ENCODE results near the gene IFT27. TPM values are rescaled to one million over a fixed set of nuclear protein-coding genes. Genes with fewer than 3 reads are reported as not detected.

IFT27 gene
- polyA plus RNA-seq, 1 donor (not counting 4 experiments of a cell fraction or from before 2014, with no cell fraction given) = 18.5 TPM

DNA sequence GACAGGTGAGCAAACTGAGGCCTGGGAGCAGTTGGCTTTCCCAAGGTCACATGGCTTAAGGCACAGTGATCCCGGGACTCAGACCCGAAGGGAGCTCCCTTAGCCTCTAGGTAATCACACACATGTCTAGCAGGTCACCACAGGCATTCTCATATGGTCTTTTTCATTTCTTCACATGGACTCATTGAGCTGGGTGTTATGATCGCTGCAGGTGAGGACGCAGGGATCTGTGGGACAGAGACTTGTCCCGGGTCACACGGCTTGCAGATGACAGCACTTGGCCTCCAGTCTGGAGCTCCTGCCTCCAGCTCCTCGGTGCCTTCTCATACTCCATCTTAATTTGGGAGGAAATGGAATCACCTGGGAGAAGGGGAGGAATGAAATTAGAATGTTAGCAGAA lies 48.8 kb downstream of the IFT27 start:
- Histone ChIP-seq H3K9ac (ENCODE audit: control insufficient read depth, extremely low read depth, insufficient read depth, low read length) (no peak overlapping the region), H3K27ac (ENCODE audit: control insufficient read depth, insufficient read depth, low read length) (no peak overlapping the region), H3K9me3 (ENCODE audit: control insufficient read depth, low read depth, low read length) (no peaks in the 10 kb centered on the region), H2AFZ (ENCODE audit: control insufficient read depth, low read length) (no peak overlapping the region), H3K79me2 (ENCODE audit: control insufficient read depth, insufficient read depth, low read length) (no peaks in the 10 kb centered on the region), H3K36me3 (ENCODE audit: control insufficient read depth in 2 of 2, extremely low read depth in 1 of 2, insufficient read depth in 2 of 2, low read length in 2 of 2) (no peaks in the 10 kb centered on the region), H4K20me1 (ENCODE audit: control insufficient read depth, extremely low read depth, insufficient read depth, low read length) (no peaks in the 10 kb centered on the region), H3K4me1 (ENCODE audit: control insufficient read depth, extremely low read depth, insufficient read depth, low read length) (no peaks in the 10 kb centered on the region), H3K4me2 (ENCODE audit: control insufficient read depth, extremely low read depth, insufficient read depth, low read depth, low read length) (no peak overlapping the region), H3K9me1 (ENCODE audit: control insufficient read depth, extremely low read depth, insufficient read depth, low read length) (no peaks in the 10 kb centered on the region), H3K4me3 (ENCODE audit: control insufficient read depth in 2 of 3, extremely low read depth in 1 of 3, insufficient read depth in 2 of 3, low read depth in 1 of 3, low read length in 3 of 3) (no peak overlapping the region), H3K27me3 (ENCODE audit: control insufficient read depth, extremely low read depth, insufficient read depth, low read length) (peaks cover 15% of the 10 kb centered on the region)
- dilution Hi-C loops (cut with MboI; ENCODE audit: extremely low pct_ligation_motif_present, low sequenced_read_pairs) = no loop called here
- DNase-seq (ENCODE audit: low read depth, low spot score) (no peak), FAIRE-seq (no peak)
- no peak for TF ChIP-seq EZH2 (IDR thresholded peaks at IDR 0.05; ENCODE audit: low read length)
- TF ChIP-seq, protein P1, sequence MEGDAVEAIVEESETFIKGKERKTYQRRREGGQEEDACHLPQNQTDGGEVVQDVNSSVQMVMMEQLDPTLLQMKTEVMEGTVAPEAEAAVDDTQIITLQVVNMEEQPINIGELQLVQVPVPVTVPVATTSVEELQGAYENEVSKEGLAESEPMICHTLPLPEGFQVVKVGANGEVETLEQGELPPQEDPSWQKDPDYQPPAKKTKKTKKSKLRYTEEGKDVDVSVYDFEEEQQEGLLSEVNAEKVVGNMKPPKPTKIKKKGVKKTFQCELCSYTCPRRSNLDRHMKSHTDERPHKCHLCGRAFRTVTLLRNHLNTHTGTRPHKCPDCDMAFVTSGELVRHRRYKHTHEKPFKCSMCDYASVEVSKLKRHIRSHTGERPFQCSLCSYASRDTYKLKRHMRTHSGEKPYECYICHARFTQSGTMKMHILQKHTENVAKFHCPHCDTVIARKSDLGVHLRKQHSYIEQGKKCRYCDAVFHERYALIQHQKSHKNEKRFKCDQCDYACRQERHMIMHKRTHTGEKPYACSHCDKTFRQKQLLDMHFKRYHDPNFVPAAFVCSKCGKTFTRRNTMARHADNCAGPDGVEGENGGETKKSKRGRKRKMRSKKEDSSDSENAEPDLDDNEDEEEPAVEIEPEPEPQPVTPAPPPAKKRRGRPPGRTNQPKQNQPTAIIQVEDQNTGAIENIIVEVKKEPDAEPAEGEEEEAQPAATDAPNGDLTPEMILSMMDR (optimal IDR thresholded peaks at IDR 0.05 in 1 of 3, IDR thresholded peaks at IDR 0.05 in 1 of 3, conservative IDR thresholded peaks at IDR 0.05 in 1 of 3; ENCODE audit: extremely low read depth in 1 of 3, insufficient read depth in 2 of 3, low read length in 3 of 3) = no peak

DNA sequence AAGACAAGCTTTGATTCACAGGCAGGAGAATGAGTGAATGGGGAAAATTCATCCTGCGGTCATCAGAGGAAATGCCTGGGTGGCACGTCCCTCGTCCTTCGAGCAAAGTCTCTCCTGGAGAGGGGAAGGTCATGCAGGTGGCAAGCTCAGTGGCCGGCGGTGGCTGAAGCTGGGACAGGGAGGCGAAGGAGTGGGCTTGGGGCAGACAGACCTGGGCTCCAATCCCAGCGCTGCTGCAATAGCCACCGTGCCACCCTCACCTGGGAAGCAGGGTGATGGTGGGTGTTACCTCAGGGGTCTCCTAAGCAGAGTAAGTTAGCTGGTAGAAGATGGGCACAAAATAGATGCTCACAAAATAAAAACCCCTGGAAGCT lies 49.9 kb downstream of the IFT27 start:
- no peaks in the 10 kb centered on the region for H3K36me3 ChIP-seq (ENCODE audit: control insufficient read depth in 2 of 2, extremely low read depth in 1 of 2, insufficient read depth in 2 of 2, low read length in 2 of 2)
- no peaks in the 10 kb centered on the region for H4K20me1 ChIP-seq (ENCODE audit: control insufficient read depth, extremely low read depth, insufficient read depth, low read length)
- H3K27ac ChIP-seq (ENCODE audit: control insufficient read depth, insufficient read depth, low read length) = no peak overlapping the region
- DNase-seq (ENCODE audit: low read depth, low spot score) (no peak), FAIRE-seq (no peak)
- no peak for TF ChIP-seq EZH2 (IDR thresholded peaks at IDR 0.05; ENCODE audit: low read length)
- H3K4me3 ChIP-seq (ENCODE audit: control insufficient read depth in 2 of 3, extremely low read depth in 1 of 3, insufficient read depth in 2 of 3, low read depth in 1 of 3, low read length in 3 of 3) = no peak overlapping the region
- no peaks in the 10 kb centered on the region for H3K9me1 ChIP-seq (ENCODE audit: control insufficient read depth, extremely low read depth, insufficient read depth, low read length)
- no peaks in the 10 kb centered on the region for H3K79me2 ChIP-seq (ENCODE audit: control insufficient read depth, insufficient read depth, low read length)
- H3K9ac ChIP-seq (ENCODE audit: control insufficient read depth, extremely low read depth, insufficient read depth, low read length) = no peak overlapping the region
- H3K4me1 ChIP-seq (ENCODE audit: control insufficient read depth, extremely low read depth, insufficient read depth, low read length) = no peaks in the 10 kb centered on the region
- H3K4me2 ChIP-seq (ENCODE audit: control insufficient read depth, extremely low read depth, insufficient read depth, low read depth, low read length) = no peak overlapping the region
- H3K27me3 ChIP-seq (ENCODE audit: control insufficient read depth, extremely low read depth, insufficient read depth, low read length) = peaks cover 12% of the 10 kb centered on the region
- dilution Hi-C loops (cut with MboI; ENCODE audit: extremely low pct_ligation_motif_present, low sequenced_read_pairs) = no loop called here
- no peaks in the 10 kb centered on the region for H3K9me3 ChIP-seq (ENCODE audit: control insufficient read depth, low read depth, low read length)
- H2AFZ ChIP-seq (ENCODE audit: control insufficient read depth, low read length) = no peak overlapping the region

DNA sequence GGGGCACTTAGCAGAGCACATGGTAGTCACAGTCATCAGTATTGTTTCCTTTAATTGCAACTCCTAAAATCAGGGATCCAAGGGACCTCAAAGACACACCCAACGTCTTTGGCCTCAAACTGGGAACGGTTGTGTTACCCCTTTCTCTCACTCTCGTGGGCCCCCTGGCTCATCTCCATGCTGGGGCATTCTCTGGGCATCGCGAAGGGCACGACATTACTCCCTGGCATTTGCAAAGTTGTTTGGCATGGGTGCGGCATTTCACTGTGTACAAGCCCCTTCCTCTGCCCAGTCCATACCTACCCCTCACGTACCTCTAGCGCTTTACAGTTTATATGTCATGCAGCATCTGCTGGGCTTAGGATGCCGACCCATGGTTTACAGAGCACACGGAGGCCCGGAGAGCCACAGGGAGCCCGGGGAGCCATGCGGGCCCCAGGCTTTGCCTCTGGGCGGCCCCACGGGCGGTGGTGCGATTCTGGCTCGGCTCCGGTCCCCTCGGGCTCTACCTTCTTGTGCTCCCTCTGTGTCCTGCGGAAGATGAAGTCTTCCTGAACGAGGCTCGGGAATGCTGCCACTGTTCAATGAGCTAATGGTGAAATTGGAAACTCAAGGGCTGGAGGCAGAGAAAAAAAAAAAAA lies 50.4 kb downstream of the IFT27 start:
- H3K27ac ChIP-seq (ENCODE audit: control insufficient read depth, insufficient read depth, low read length) = no peak overlapping the region
- TF ChIP-seq EZH2 (IDR thresholded peaks at IDR 0.05; ENCODE audit: low read length) = no peak
- TF ChIP-seq, protein P1 (optimal IDR thresholded peaks at IDR 0.05 in 1 of 3, IDR thresholded peaks at IDR 0.05 in 1 of 3, conservative IDR thresholded peaks at IDR 0.05 in 1 of 3; ENCODE audit: extremely low read depth in 1 of 3, insufficient read depth in 2 of 3, low read length in 3 of 3) = no peak
- H3K9me1 ChIP-seq (ENCODE audit: control insufficient read depth, extremely low read depth, insufficient read depth, low read length) = no peaks in the 10 kb centered on the region
- H4K20me1 ChIP-seq (ENCODE audit: control insufficient read depth, extremely low read depth, insufficient read depth, low read length) = no peaks in the 10 kb centered on the region
- dilution Hi-C loops (cut with MboI; ENCODE audit: extremely low pct_ligation_motif_present, low sequenced_read_pairs) = no loop called here
- H3K4me3 ChIP-seq (ENCODE audit: control insufficient read depth in 2 of 3, extremely low read depth in 1 of 3, insufficient read depth in 2 of 3, low read depth in 1 of 3, low read length in 3 of 3) = no peak overlapping the region
- H2AFZ ChIP-seq (ENCODE audit: control insufficient read depth, low read length) = no peak overlapping the region
- H3K79me2 ChIP-seq (ENCODE audit: control insufficient read depth, insufficient read depth, low read length) = no peaks in the 10 kb centered on the region
- no peak for DNase-seq (ENCODE audit: low read depth, low spot score)
- no peaks in the 10 kb centered on the region for H3K36me3 ChIP-seq (ENCODE audit: control insufficient read depth in 2 of 2, extremely low read depth in 1 of 2, insufficient read depth in 2 of 2, low read length in 2 of 2)
- no peaks in the 10 kb centered on the region for H3K4me1 ChIP-seq (ENCODE audit: control insufficient read depth, extremely low read depth, insufficient read depth, low read length)
- peaks cover 12% of the 10 kb centered on the region for H3K27me3 ChIP-seq (ENCODE audit: control insufficient read depth, extremely low read depth, insufficient read depth, low read length)
- no peak overlapping the region for H3K4me2 ChIP-seq (ENCODE audit: control insufficient read depth, extremely low read depth, insufficient read depth, low read depth, low read length)
- FAIRE-seq = no peak
- H3K9me3 ChIP-seq (ENCODE audit: control insufficient read depth, low read depth, low read length) = no peaks in the 10 kb centered on the region
- H3K9ac ChIP-seq (ENCODE audit: control insufficient read depth, extremely low read depth, insufficient read depth, low read length) = no peak overlapping the region
